ENCODE results near the gene SNAPIN. TPM values are rescaled to one million over a fixed set of nuclear protein-coding genes. Genes with fewer than 3 reads are reported as not detected.

SNAPIN gene
- total RNA-seq, 4 donors from 2014 or later: 58.9 to 77.4 (median 69.4) TPM

DNA sequence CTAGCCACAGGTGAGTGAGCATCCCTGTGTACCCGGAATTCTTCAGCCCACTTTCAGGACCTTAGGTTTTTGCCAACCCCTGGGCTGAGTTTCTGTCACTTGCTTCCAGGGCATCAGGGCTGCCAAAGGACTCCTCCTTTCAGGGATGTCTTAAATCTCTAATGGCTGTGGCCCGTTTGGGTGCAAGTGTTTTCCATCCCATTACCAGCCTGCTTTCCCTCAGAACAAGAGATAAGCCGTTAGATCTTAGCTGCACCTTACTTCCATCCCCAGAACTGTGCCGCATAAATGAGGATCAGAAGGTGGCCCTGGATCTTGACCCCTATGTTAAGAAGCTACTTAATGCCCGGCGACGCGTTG lies 652 bp downstream of the SNAPIN start:
- TF ChIP-seq, protein P1, sequence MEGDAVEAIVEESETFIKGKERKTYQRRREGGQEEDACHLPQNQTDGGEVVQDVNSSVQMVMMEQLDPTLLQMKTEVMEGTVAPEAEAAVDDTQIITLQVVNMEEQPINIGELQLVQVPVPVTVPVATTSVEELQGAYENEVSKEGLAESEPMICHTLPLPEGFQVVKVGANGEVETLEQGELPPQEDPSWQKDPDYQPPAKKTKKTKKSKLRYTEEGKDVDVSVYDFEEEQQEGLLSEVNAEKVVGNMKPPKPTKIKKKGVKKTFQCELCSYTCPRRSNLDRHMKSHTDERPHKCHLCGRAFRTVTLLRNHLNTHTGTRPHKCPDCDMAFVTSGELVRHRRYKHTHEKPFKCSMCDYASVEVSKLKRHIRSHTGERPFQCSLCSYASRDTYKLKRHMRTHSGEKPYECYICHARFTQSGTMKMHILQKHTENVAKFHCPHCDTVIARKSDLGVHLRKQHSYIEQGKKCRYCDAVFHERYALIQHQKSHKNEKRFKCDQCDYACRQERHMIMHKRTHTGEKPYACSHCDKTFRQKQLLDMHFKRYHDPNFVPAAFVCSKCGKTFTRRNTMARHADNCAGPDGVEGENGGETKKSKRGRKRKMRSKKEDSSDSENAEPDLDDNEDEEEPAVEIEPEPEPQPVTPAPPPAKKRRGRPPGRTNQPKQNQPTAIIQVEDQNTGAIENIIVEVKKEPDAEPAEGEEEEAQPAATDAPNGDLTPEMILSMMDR (IDR thresholded peaks at IDR 0.05): no peak
- TF ChIP-seq EP300 (IDR thresholded peaks at IDR 0.05) (no peak), POLR2A (IDR thresholded peaks at IDR 0.05) (no peak), POLR2AphosphoS5 (IDR thresholded peaks at IDR 0.05) (no peak)
- Histone ChIP-seq H3K27ac (peak overlapping the region; percentile 70 to 98 (median 96)), H3K36me3 (peaks cover 0 to 47% of the 10 kb centered on the region in 2 donors), H3K4me1 (peaks cover 0 to 14% (median 8%) of the 10 kb centered on the region in 3 donors), H3K9me3 (no peaks in the 10 kb centered on the region), H3K27me3 (no peaks in the 10 kb centered on the region), H3K4me3 (peak overlapping the region; percentile 72 to 80)
- no peak for ATAC-seq
- WGBS, 2 donors (ENCODE audit: low coverage in 1 of 2): 40 to 50% methylated on average over 2 to 4 of the region's 8 CpGs

DNA sequence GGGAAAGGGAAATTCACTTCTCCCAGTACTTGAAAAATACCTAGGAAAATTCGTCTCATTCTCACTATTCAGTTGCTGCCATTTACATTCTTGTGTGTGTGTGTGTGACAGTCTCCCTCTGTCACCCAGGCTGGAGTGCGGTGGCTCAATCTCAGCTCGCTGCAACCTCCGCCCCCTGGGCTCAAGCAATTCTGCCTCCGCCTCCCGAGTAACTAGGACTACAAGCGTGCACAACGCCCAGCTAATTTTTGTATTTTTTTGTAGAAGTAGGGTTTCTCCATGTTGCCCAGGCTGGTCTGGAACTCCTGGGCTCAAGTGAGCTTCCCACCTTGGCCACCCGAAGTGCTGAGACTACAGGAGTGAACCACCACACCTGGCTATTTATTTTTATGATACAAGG lies 1.2 kb downstream of the SNAPIN start:
- Histone ChIP-seq H3K27me3 (no peaks in the 10 kb centered on the region), H3K9me3 (no peaks in the 10 kb centered on the region), H3K4me1 (peaks cover 0 to 14% (median 8%) of the 10 kb centered on the region in 3 donors), H3K36me3 (peaks cover 0 to 52% of the 10 kb centered on the region in 2 donors), H3K4me3 (peak overlapping the region in 1 of 2 donors; percentile 80), H3K27ac (peak overlapping the region in 3 of 4 donors; percentile 96 to 98 (median 97))
- no peak for TF ChIP-seq EP300 (IDR thresholded peaks at IDR 0.05)
- TF ChIP-seq, protein P1 (IDR thresholded peaks at IDR 0.05): no peak
- TF ChIP-seq POLR2A (IDR thresholded peaks at IDR 0.05): no peak
- TF ChIP-seq POLR2AphosphoS5 (IDR thresholded peaks at IDR 0.05): no peak
- whole genome bisulfite sequencing, 2 donors (ENCODE audit: low coverage in 1 of 2): 74 to 87% methylated on average over 9 of the region's 9 CpGs
- ATAC-seq: no peak

DNA sequence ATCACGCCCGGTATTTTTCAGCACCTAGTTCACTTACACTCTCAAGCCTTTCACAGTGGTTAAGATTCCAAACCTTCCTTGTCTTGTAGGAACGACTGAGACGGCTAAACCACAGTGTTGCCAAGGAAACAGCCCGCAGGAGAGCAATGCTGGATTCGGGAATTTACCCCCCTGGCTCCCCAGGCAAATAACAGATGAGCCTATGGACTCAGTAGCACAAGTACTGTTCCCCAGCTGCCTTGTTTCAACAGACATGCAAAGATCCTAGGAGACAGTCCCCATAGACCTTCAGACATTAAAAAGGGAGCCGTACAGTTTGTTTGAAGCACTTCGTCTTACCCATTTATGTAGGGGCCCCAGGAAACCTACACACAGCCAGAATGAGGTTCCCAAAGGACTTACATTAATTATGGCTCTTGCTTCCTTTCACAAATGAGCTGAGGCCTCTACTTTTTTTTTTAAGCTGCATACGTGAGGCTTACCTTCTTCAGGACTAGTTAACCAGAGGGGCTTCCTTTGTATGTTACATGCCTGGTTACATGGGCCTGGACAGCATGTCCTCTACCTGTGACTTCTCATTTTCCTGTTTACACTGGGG lies 2.7 kb downstream of the SNAPIN start:
- H3K36me3 ChIP-seq: peaks cover 9 to 67% of the 10 kb centered on the region in 2 donors
- H3K27ac ChIP-seq: no peak overlapping the region
- no peaks in the 10 kb centered on the region for H3K27me3 ChIP-seq
- H3K4me3 ChIP-seq: no peak overlapping the region
- no peak for TF ChIP-seq POLR2A (IDR thresholded peaks at IDR 0.05)
- no peak for TF ChIP-seq POLR2AphosphoS5 (IDR thresholded peaks at IDR 0.05)
- TF ChIP-seq, protein P1 (IDR thresholded peaks at IDR 0.05): no peak
- no peak for TF ChIP-seq EP300 (IDR thresholded peaks at IDR 0.05)
- WGBS, 2 donors (ENCODE audit: low coverage in 1 of 2): 63 to 70% methylated on average over 2 to 4 of the region's 9 CpGs
- no peaks in the 10 kb centered on the region for H3K9me3 ChIP-seq
- no peak for ATAC-seq
- peaks cover 0 to 14% (median 8%) of the 10 kb centered on the region in 3 donors for H3K4me1 ChIP-seq

DNA sequence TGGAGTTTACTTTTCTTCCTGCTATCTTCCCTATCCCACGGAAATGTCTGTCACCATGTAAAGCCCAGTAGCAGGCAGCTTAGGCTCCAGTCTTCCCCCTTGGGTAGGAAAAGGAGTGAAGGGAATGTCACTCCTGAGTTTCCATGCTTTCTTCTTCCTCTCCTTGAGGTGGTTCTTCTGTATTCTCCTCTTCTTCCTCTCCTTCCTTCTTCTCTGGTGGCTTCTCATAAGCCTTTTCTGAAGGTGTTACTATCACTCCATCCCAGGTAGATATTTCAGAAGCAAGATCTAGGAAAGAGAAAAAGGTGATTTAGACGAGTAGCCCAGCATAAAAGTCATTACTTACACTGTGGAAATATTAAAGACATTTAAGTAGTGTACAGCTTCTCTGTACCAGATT lies 3.8 kb downstream of the SNAPIN start:
- no peaks in the 10 kb centered on the region for H3K9me3 ChIP-seq
- no peak for ATAC-seq
- H3K4me1 ChIP-seq: peaks cover 0 to 14% (median 8%) of the 10 kb centered on the region in 3 donors
- no peak overlapping the region for H3K4me3 ChIP-seq
- TF ChIP-seq POLR2A (IDR thresholded peaks at IDR 0.05): no peak
- TF ChIP-seq EP300 (IDR thresholded peaks at IDR 0.05): no peak
- TF ChIP-seq, protein P1 (IDR thresholded peaks at IDR 0.05): no peak
- TF ChIP-seq POLR2AphosphoS5 (IDR thresholded peaks at IDR 0.05): no peak
- WGBS, 2 donors (ENCODE audit: low coverage in 1 of 2): 41 to 62% methylated on average over 2 of the region's 2 CpGs
- H3K27me3 ChIP-seq: no peaks in the 10 kb centered on the region
- H3K36me3 ChIP-seq: peaks cover 9 to 78% of the 10 kb centered on the region in 2 donors
- no peak overlapping the region for H3K27ac ChIP-seq

DNA sequence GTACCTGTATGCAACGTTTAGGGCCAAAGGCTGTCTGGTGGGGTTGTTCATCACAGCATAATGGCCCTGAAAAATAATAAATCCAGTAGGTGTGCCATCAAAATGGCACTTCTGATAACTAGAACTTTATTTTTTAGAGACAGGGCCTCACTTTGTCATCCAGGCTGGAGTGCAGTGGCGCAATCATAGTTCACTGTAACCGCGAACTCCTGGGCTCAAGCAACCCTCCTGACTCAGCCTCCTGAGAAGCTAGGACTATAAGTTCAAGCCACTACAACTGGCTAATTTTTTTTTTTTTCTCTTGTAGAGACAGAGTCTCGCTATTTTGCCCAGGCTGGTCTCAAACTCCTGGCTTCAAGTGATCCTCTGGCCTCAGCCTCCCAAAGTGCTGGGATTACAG lies 4.7 kb downstream of the SNAPIN start:
- no peak overlapping the region for H3K4me3 ChIP-seq
- peaks cover 0 to 18% (median 8%) of the 10 kb centered on the region in 3 donors for H3K4me1 ChIP-seq
- 77 to 91% methylated on average over 4 to 5 of the region's 5 CpGs for WGBS, 2 donors (ENCODE audit: low coverage in 1 of 2)
- no peak overlapping the region for H3K27ac ChIP-seq
- no peak for ATAC-seq
- TF ChIP-seq, protein P1 (IDR thresholded peaks at IDR 0.05): no peak
- no peak for TF ChIP-seq EP300 (IDR thresholded peaks at IDR 0.05)
- no peaks in the 10 kb centered on the region for H3K9me3 ChIP-seq
- no peaks in the 10 kb centered on the region for H3K27me3 ChIP-seq
- peaks cover 9 to 87% of the 10 kb centered on the region in 2 donors for H3K36me3 ChIP-seq

Measured in gastroesophageal sphincter (tissue), 4 donors.